Activated gamma-delta T cell treated with anti-CD3 and anti-CD28 coated beads, Interleukin-2, amount 50 U/mL, for 16 hours (primary cell): ENCODE results near the gene CARD8.

ENCODE experiments used
- DNase-seq: peaks from one replicate; pipeline ENCODE4 v3.0.0-alpha.2; 2020; ENCODE audit warnings: low read depth

CARD8 gene

DNA sequence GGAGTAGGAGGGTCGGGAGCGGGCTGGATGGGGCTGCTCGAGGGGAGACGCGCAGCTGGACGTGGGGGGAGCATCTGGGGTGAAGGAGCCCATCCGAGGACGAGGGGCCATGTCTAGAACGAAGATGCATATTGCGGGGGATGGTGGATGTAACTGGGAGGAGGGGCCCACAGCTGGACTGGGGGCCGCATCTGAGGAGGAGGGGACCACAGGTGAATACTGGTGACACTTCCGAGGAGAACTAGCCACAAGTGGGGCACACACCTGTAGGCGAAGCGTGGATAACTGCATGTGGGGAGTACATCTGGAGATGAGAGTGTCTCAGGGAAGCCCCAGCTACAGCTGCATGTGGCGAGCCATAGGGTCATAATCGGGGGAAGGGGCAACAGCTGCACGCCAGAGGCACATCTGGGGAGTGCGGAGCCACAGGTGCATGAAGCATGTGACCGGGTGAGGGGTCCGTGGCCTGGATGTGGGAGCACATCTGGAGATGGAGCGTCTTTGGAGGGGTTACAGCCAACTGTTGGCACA lies 84.8 kb downstream of the CARD8 start:
- DNase-seq, result no peak

DNA sequence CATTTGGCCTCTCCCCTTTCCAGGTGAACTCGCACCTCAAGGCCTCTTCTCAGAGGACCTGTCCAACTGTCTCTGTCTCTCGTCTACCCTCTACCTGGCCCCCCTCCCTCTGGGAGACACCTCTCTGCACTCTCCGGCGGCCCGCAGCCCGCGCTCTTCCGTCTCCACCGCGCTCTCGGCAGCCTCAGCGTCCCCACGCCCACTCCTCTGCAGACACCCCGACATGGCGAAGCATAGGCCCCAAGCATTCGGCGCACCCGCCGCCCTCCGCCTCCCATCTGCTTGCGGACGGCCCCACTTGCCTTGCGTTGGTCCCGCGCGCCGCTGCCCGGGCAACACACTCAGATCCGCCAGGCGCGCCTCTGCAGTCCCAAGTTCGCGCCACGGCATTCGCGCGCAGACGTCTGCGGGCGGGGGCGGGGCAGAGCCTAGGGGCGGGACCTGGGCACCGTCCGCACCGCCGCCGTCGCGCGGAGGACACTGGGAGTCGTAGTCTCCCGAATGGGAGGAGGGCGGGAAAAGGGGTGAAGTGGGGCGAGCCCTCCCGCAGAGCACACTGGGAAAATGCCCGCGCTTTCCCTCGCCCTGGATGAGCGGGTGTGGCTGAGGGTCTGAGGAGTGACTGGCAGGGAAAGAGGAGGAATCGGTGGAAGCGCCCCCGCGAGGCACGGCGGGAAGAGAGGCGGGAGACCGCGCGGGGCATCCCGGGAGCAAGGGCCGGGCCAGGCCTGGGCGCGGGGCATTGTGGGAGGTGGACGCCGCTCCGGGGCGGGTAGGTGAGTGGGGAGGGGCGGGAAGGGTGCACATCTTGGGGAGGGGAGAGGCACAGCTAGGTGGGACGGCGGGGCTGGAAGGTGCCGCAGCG lies 85.5 kb downstream of the CARD8 start, which contains the start of the genes LIG1 and ZSWIM9:
LIG1 (minus strand) TSS at position 406 of the 865 bp plus-strand sequence. CDS start 4,778 bp downstream, outside the sequence.
ZSWIM9 (plus strand) TSS at position 742 of the 865 bp plus-strand sequence. CDS start 1,123 bp downstream, outside the sequence.
- DNase-seq, result peak; percentile 85

DNA sequence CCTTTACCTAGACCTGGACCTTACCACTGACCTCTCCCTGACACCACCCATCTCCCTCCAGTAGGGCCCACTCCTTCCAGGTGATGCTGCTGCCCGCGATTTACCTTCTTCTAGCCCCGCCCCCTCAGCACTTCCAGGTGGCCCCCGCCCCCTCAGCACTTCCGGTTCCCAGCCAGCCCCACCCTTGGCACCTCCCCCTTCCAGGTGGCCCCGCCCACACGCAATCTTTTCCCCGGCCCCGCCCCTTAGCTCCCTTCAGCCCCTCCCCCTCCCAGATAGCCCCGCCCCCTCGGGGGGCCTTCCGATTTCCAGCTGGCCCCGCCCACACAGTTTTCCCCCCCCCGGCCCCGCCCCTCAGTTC lies 86.2 kb downstream of the CARD8 start:
- peak; percentile 89 for DNase-seq

DNA sequence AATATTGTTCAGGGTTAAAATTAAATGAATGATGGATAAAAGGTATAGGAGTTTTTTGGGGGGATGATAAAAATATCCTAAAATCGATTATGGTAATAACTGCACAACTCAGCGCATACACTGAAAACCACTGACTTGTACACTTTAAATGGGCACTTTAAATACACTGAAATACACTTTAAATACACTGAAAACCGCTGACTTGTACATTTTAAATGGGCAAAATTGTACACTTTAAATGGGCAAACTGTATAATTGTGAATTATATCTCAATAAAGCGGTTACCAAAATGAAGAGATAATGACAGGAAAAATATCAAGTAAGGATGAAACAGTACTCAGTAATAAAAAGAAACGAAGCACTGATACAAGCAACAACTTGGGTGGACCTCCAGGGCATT lies 87.0 kb downstream of the CARD8 start:
- DNase-seq, result no peak

DNA sequence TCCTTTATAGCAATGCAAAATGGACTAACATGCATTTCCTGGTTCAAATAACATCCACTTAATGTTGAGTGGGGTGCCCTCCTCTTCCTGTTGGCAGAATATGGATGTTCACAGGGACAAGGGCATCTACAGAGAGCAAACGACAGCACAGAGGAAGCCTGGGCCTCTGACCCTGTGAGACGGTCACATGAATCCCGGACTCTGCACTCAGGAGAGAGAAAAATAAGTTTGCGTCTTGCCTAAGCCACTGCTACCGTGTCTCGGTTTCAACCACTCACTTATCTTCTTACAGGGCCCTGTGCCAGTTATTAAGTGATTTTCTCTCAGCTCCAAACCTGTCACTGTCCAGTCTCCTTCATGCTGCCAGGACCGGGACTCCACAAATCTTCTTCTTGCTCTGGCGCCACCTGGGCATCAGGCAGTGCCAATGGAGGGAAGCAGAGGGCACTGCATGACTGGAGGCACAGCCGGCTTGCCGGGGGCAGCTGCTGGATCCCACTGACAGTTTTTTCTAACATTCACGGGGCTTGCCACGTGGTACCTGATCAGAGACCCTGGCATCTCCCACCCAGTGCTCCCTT lies 97.4 kb downstream of the CARD8 start:
- no peak for DNase-seq
